Esophagus muscularis mucosa (tissue), 4 donors: ENCODE measurements around the gene CPA5. TPM values are rescaled to one million over a fixed set of nuclear protein-coding genes. Genes with fewer than 3 reads are reported as not detected.

Experiments
- DNase-seq: peaks from one replicate; pipeline ENCODE4 v3.0.0-alpha.2; 2017; ENCODE audit errors: extremely low spot score
- H3K27ac ChIP-seq, 4 donors: fragments of 200-600 bp; sonication (generic); replicated peaks in 1 of 4; 1 replicate in 3 of 4; 2 replicates in 1 of 4; pipeline ENCODE4 v1.5.1; 2016 to 2019; ENCODE audit warnings: mild to moderate bottlenecking in 1 of 4
- H3K27me3 ChIP-seq, 4 donors: fragments of 200-600 bp; sonication (generic); one replicate each; pipeline versions ENCODE4 v1.5.1 to v1.6.0; 2016 to 2019
- H3K36me3 ChIP-seq, 4 donors: fragments of 200-600 bp; sonication (generic); one replicate each; pipeline ENCODE4 v1.5.1; 2016 to 2019
- H3K4me1 ChIP-seq, 4 donors: fragments of 200-600 bp; sonication (generic); one replicate each; pipeline ENCODE4 v1.5.1; 2016 to 2019
- H3K4me3 ChIP-seq, 4 donors: fragments of 200-600 bp; sonication (generic); 1 replicate in 2 of 4; 2 replicates in 2 of 4; pipeline ENCODE4 v1.5.1; 2016 to 2019; ENCODE audit warnings: mild to moderate bottlenecking in 4 of 4, moderate library complexity in 1 of 4
- H3K9me3 ChIP-seq, 4 donors: fragments of 200-600 bp; sonication (generic); 1 replicate in 3 of 4; 2 replicates in 1 of 4; pipeline ENCODE4 v1.5.1; 2016 to 2019
- CTCF ChIP-seq, 3 experiments: fragments of 200-600 bp in 2 of 3; fragments of 450-650 bp in 1 of 3; sonication (generic) in 2 of 3; IDR thresholded peaks; one replicate each; pipeline ENCODE4 v1.5.1; 2017 to 2019; ENCODE audit warnings: antibody characterized with exemption in 3 of 3, mild to moderate bottlenecking in 2 of 3, moderate library complexity in 1 of 3
- EP300 ChIP-seq: sonication (generic); formaldehyde crosslinking; IDR thresholded peaks from one replicate; pipeline ENCODE4 v1.6.1; 2017; ENCODE audit warnings: antibody characterized with exemption
- POLR2A ChIP-seq: fragments of 450-650 bp; IDR thresholded peaks from one replicate; pipeline ENCODE4 v1.6.1; 2017; ENCODE audit warnings: antibody characterized with exemption, moderate library complexity, mild to moderate bottlenecking, low read depth
- POLR2AphosphoS5 ChIP-seq, 2 donors: sonication (generic); formaldehyde crosslinking; IDR thresholded peaks; one replicate each; pipeline ENCODE4 v1.6.1; 2017; ENCODE audit warnings: antibody characterized with exemption in 2 of 2
- WGBS: methylation state at CpG from one replicate; pipeline ENCODE4 v1.1.5; 2018; 5-methylcytosine and 5-hydroxymethylcytosine counted together
- intact Hi-C: fragments of 100-400 bp; cut with DNase I; formaldehyde crosslinking; loops from one replicate; pipeline ENCODE4 v1.15.1; 2023
- total RNA-seq, 4 donors: library from RNA; depleted of rRNA; stranded (reverse); fragments of >200 nt; gene quantifications; one replicate each; pipeline versions ENCODE4 v1.1.0 to v1.2.1, GENCODE V29; 2016

Gene CPA5
- total RNA-seq, 4 donors from 2014 or later, result not detected

DNA sequence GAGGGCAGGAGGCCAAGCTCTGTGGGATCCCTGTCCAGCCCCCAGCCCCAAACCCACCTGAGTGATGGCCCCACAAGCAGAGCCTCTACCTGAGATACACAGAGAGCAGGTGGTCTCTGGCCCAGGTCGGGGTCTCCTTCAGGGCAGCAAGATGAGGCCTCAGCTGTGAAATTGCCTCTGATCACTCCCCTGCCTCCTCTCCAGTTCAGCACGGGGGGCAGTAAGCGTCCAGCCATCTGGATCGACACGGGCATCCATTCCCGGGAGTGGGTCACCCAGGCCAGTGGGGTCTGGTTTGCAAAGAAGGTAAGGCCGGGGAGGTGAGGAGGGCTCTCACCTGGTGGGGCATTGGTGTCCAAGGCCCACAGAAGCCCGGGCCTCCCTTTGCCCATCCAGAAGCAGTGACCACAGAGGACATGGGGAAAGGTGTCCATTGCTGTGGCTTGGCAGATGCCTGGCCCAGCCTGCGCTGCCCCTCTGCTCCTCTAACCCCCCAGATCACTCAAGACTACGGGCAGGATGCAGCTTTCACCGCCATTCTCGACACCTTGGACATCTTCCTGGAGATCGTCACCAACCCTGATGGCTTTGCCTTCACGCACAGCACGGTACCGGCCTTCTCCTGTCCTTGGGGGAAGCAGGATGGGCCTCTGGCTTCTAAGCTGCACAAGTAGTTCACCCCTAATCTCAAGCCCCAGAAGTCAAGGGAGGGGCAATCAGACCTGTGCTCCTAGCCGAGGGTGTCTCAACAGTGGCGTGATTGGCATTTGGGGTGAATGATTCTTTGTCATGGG, 38.8 kb downstream of the CPA5 start:
- H3K27ac ChIP-seq, result no peak overlapping the region
- H3K27me3 ChIP-seq, result no peaks in the 10 kb centered on the region
- no peak overlapping the region for H3K4me3 ChIP-seq
- TF ChIP-seq CTCF (IDR thresholded peaks at IDR 0.05) (no peak), POLR2AphosphoS5 (IDR thresholded peaks at IDR 0.05) (no peak), EP300 (no peak), POLR2A (no peak)
- intact Hi-C loops, result no loop called here
- no peaks in the 10 kb centered on the region for H3K9me3 ChIP-seq
- WGBS, result 94% methylated on average over 17 of the region's 18 CpGs
- no peak for DNase-seq
- H3K36me3 ChIP-seq, result no peaks in the 10 kb centered on the region
- peaks cover 0 to 10% (median 7%) of the 10 kb centered on the region in 4 donors for H3K4me1 ChIP-seq

DNA sequence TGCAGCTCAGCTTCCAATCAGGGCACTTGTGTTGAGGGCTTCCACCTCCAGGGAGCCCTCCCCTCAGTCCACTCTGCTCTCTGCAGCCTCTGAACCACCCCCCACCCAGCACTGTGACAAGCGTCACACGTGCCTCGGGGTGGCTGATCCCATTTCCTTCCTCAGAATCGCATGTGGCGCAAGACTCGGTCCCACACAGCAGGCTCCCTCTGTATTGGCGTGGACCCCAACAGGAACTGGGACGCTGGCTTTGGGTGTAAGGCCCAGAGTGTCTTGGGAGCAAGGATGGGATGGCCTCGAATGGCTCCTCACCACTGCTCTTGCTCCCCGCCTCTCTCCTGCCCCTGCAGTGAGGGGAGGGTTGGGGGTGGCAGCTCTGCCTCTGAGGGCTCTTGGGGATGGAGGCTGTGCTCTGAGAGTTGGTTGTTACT, 39.8 kb downstream of the CPA5 start:
- no peak overlapping the region for H3K4me3 ChIP-seq
- intact Hi-C loops, result no loop called here
- peaks cover 0 to 10% (median 7%) of the 10 kb centered on the region in 4 donors for H3K4me1 ChIP-seq

DNA sequence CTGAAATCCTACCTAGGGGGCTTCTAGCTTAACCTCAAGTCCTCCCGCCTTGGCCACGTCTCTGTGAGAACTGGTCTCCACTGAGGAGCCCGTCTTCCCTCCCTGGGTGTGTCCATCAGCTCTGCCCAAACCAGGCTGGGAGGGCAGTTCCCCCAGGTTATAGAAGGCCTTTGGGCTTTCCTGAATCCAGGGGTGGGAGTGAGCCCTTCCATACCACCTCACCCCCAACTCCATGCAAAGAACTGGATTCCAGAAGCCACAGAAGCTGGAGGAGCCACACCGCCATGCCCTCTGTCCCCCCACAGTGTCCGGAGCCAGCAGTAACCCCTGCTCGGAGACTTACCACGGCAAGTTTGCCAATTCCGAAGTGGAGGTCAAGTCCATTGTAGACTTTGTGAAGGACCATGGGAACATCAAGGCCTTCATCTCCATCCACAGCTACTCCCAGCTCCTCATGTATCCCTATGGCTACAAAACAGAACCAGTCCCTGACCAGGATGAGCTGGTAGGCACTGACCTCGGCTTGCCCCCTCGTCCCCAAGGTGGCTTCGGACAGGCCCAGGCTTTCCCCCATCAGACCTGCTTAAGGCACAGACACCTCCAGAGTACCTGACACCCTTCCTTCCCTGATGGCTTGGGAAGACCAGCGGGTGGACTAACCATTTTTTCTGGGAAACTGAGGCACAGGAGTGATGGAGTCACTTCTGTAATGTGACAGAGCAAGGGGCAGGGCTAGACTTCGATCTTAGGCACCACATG, 40.4 kb downstream of the CPA5 start:
- TF ChIP-seq CTCF (IDR thresholded peaks at IDR 0.05) (no peak), POLR2A (no peak), POLR2AphosphoS5 (IDR thresholded peaks at IDR 0.05) (no peak)
- no peak overlapping the region for H3K27ac ChIP-seq
- no peaks in the 10 kb centered on the region for H3K36me3 ChIP-seq
- H3K4me1 ChIP-seq, result peaks cover 0 to 5% (median 5%) of the 10 kb centered on the region in 4 donors
- H3K9me3 ChIP-seq, result no peaks in the 10 kb centered on the region
- intact Hi-C loops, result no loop called here
- no peak for DNase-seq
- WGBS, result 95% methylated on average over 12 of the region's 13 CpGs
- no peak overlapping the region for H3K4me3 ChIP-seq
- no peaks in the 10 kb centered on the region for H3K27me3 ChIP-seq

More for the DNA sequence above, 39.8 kb downstream of the CPA5 start:
- TF ChIP-seq POLR2A, result no peak
- no peak for TF ChIP-seq CTCF (IDR thresholded peaks at IDR 0.05)
- no peak for TF ChIP-seq POLR2AphosphoS5 (IDR thresholded peaks at IDR 0.05)
- no peak for TF ChIP-seq EP300
- DNase-seq, result no peak
- WGBS, result 91% methylated on average over 10 of the region's 10 CpGs
- no peaks in the 10 kb centered on the region for H3K36me3 ChIP-seq
- no peak overlapping the region for H3K27ac ChIP-seq
- no peaks in the 10 kb centered on the region for H3K9me3 ChIP-seq
- H3K27me3 ChIP-seq, result no peaks in the 10 kb centered on the region

DNA sequence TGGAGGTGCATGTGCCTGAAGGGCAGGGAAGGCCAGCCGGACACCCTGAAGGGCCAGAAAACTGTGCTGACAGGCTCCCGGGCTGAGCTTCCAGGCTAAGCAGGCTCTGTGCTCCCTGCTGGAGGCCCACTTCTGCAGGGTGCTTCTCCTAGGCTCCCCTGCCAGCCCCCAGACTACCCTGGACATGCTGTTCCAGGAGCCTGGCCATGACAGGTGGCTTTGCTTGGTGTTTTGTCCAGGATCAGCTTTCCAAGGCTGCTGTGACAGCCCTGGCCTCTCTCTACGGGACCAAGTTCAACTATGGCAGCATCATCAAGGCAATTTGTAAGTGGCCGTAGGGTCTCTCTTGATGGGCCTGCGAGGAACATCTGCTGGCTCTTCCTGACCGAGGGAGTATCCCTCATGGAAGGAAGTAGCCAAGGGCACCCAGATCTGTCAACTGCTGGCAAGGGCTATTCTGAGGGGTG, 41.0 kb downstream of the CPA5 start:
- intact Hi-C loops, result no loop called here
- Histone ChIP-seq H3K4me3 (no peak overlapping the region), H3K36me3 (no peaks in the 10 kb centered on the region), H3K27me3 (no peaks in the 10 kb centered on the region), H3K9me3 (no peaks in the 10 kb centered on the region), H3K27ac (no peak overlapping the region), H3K4me1 (no peaks in the 10 kb centered on the region)
- 100% methylated on average over 3 of the region's 6 CpGs for WGBS
- TF ChIP-seq EP300, result no peak
- no peak for TF ChIP-seq CTCF (IDR thresholded peaks at IDR 0.05)
- no peak for TF ChIP-seq POLR2AphosphoS5 (IDR thresholded peaks at IDR 0.05)
- DNase-seq, result no peak
